GM12878 (cell line): ENCODE data around the gene IL1RAPL1. TPM values are rescaled to one million over a fixed set of nuclear protein-coding genes. Genes with fewer than 3 reads are reported as not detected.

Source experiments
- ATAC-seq: fragments of 200-7000 bp; cut with Tn5 transposase; 3 replicates; pipeline ENCODE4 v1.9.1; 2020; ENCODE audit warnings: mild to moderate bottlenecking, moderate library complexity
- BruUV-seq: library from RNA; stranded (reverse); fragments of 400-500 nt; replicated peaks from 2 replicates; lab custom pipeline; 2021; lab: Mats Ljungman, UMichigan
- CTCF ChIA-PET: fragments of 300-600 bp; sonication (Branson Sonifier 250); formaldehyde crosslinking; extraction: SDS; loops from one replicate; lab custom pipeline; 2021; ENCODE audit warnings: inconsistent platforms; lab: Yijun Ruan, JAX
- POLR2A ChIA-PET: fragments of 350-600 bp; formaldehyde crosslinking; extraction: SDS; loops from one replicate; lab custom pipeline; 2021; ENCODE audit warnings: inconsistent platforms; lab: Charles Lee
- RAD21 ChIA-PET: fragments of 300-600 bp; sonication (Branson Sonifier 250); formaldehyde crosslinking; loops from one replicate; lab custom pipeline; 2023; ENCODE audit warnings: antibody characterized with exemption; ENCODE audit not compliant: unreplicated experiment; lab: Charles Lee
- SMC1A ChIA-PET: fragments of 300-600 bp; sonication (Branson Sonifier 250); formaldehyde crosslinking; loops from one replicate; lab custom pipeline; 2023; ENCODE audit not compliant: unreplicated experiment, uncharacterized antibody; lab: Charles Lee
- DNase-seq: peaks from one replicate; pipeline ENCODE4 v3.0.0-alpha.2; 2011; ENCODE audit warnings: low read depth, low spot score
- FAIRE-seq: peaks from 3 replicates; lab custom pipeline; 2011; peaks lifted over from hg19 to GRCh38; lab: Jason Lieb, UNC
- H2AFZ ChIP-seq: 2 replicates; pipeline ENCODE4 v1.6.0; 2011; ENCODE audit warnings: low read depth, low read length, control low read depth; ENCODE audit not compliant: control insufficient read depth
- H3K27ac ChIP-seq: 2 replicates; pipeline ENCODE4 v1.5.1; 2011; ENCODE audit warnings: control low read depth; ENCODE audit not compliant: control insufficient read depth, insufficient read depth
- H3K27me3 ChIP-seq, 2 experiments: replicated peaks in 1 of 2; 2 replicates each; pipeline versions ENCODE4 v1.6.0 to v1.6.1; 2011; ENCODE audit warnings: low read length in 1 of 2; ENCODE audit not compliant: control insufficient read depth in 2 of 2, insufficient read depth in 2 of 2
- H3K36me3 ChIP-seq, 2 experiments: 2 replicates each; pipeline ENCODE4 v1.5.1; 2011; ENCODE audit warnings: low read length in 1 of 2; ENCODE audit not compliant: control insufficient read depth in 2 of 2, insufficient read depth in 2 of 2
- H3K4me1 ChIP-seq: 2 replicates; pipeline ENCODE4 v1.6.1; 2011; ENCODE audit warnings: mild to moderate bottlenecking, low read length, moderate library complexity, mixed read lengths; ENCODE audit not compliant: control insufficient read depth, insufficient read depth
- H3K4me2 ChIP-seq: 2 replicates; pipeline ENCODE4 v1.6.0; 2011; ENCODE audit warnings: control low read depth; ENCODE audit not compliant: control insufficient read depth, insufficient read depth
- H3K4me3 ChIP-seq: fragments of 200-600 bp; sonication (generic); 2 replicates; pipeline ENCODE4 v1.5.1; 2016
- H3K79me2 ChIP-seq: 2 replicates; pipeline ENCODE4 v1.6.0; 2011; ENCODE audit warnings: low read length; ENCODE audit not compliant: control insufficient read depth, insufficient read depth
- H3K9ac ChIP-seq: 2 replicates; pipeline ENCODE4 v1.8.0; 2011; ENCODE audit warnings: low read length, control low read depth, mixed read lengths; ENCODE audit not compliant: control insufficient read depth, insufficient read depth
- H3K9me3 ChIP-seq: replicated peaks from 3 replicates; pipeline ENCODE4 v1.5.1; 2011; ENCODE audit warnings: mild to moderate bottlenecking, low read length; ENCODE audit not compliant: control insufficient read depth, insufficient read depth
- H4K20me1 ChIP-seq: 2 replicates; pipeline ENCODE4 v1.6.0; 2011; ENCODE audit not compliant: control insufficient read depth, insufficient read depth
- CBFB ChIP-seq: IDR thresholded peaks from 2 replicates; pipeline ENCODE4 v1.6.1; 2016; ENCODE audit warnings: antibody characterized with exemption, low read depth
- CTCF ChIP-seq, 3 experiments: IDR thresholded peaks in 2 of 3; conservative IDR thresholded peaks in 1 of 3; 2 replicates each; pipeline ENCODE4 v1.5.1; 2011; ENCODE audit warnings: low read depth in 3 of 3, low read length in 3 of 3, mild to moderate bottlenecking in 3 of 3, control low read depth in 2 of 3, moderate library complexity in 2 of 3, inconsistent platforms in 1 of 3, mixed read lengths in 1 of 3; ENCODE audit not compliant: control insufficient read depth in 2 of 3, insufficient read depth in 1 of 3; ENCODE audit errors: extremely low read depth in 1 of 3
- IKZF2 ChIP-seq, 2 experiments: fragments of 450-650 bp; IDR thresholded peaks; 2 replicates each; pipeline ENCODE4 v1.6.1; 2017; ENCODE audit warnings: mild to moderate bottlenecking in 2 of 2, moderate library complexity in 2 of 2
- NFIC ChIP-seq: IDR thresholded peaks from 2 replicates; pipeline ENCODE4 v1.6.1; 2012; ENCODE audit warnings: low read depth, mild to moderate bottlenecking, inconsistent platforms, low read length, moderate library complexity
- NFYB ChIP-seq: IDR thresholded peaks from 2 replicates; pipeline ENCODE4 v1.6.1; 2011; ENCODE audit warnings: low read depth, mild to moderate bottlenecking, low read length, improper control_type of control experiment, moderate library complexity; ENCODE audit not compliant: insufficient read depth
- RAD21 ChIP-seq: IDR thresholded peaks from 2 replicates; pipeline ENCODE4 v1.6.1; 2011; ENCODE audit warnings: mild to moderate bottlenecking, low read depth, low read length, moderate library complexity; ENCODE audit not compliant: insufficient read depth
- TAF1 ChIP-seq: IDR thresholded peaks from 2 replicates; pipeline ENCODE4 v1.6.1; 2011; ENCODE audit warnings: mild to moderate bottlenecking, low read depth, low read length, borderline replicate concordance
- WGBS: methylation state at CpG from one replicate; pipeline ENCODE4 v1.1.6; 2016; ENCODE audit warnings: low lambda C conversion rate; ENCODE audit not compliant: insufficient replicate concordance, insufficient coverage; ENCODE audit errors: missing lambda C conversion rate; 5-methylcytosine and 5-hydroxymethylcytosine counted together
- in situ Hi-C: fragments of 300-500 bp; cut with MboI; formaldehyde crosslinking; loops from 9 replicates; pipeline ENCODE4 v1.14.3; 2018; ENCODE audit warnings: mixed read lengths
- intact Hi-C: fragments of 100-400 bp; cut with micrococcal nuclease; formaldehyde crosslinking; loops from one replicate; pipeline ENCODE4 v1.14.2; 2022; ENCODE audit not compliant: unreplicated experiment
- polyA plus RNA-seq, 11 experiments: library from polyadenylated mRNA; depleted of rRNA in 4 of 11; unstranded in 6 of 11; stranded (reverse) in 5 of 11; fragments of >200 nt; fragmentation: Nextera tagmentation in 4 of 11; fragmentation: Illumina TruSeq in 1 of 11; extraction: Ambion mirVana in 4 of 11; extraction: Trizol in 1 of 11; gene quantifications; 1 replicate in 1 of 11; 2 replicates in 10 of 11; pipeline versions ENCODE4 v1.2.1 to v1.2.3, GENCODE V29; 2011 to 2016; ENCODE audit warnings: inconsistent platforms in 2 of 11, missing spikeins in 2 of 11, low read depth in 1 of 11
- total RNA-seq, 4 experiments: library from RNA; depleted of rRNA in 3 of 4; stranded (reverse); fragments of >200 nt in 3 of 4; fragmentation: Illumina TruSeq in 1 of 4; extraction: Trizol in 1 of 4; gene quantifications; 2 replicates each; pipeline versions ENCODE4 v1.2.1 to v1.2.3, GENCODE V29; 2013 to 2021
- TF ChIP-seq, protein P1 (sequence below): fragments of 150-350 bp; IDR thresholded peaks from 2 replicates; pipeline ENCODE4 v1.6.1; 2016; ENCODE audit warnings: low read depth, low read length

Gene IL1RAPL1
- total and polyA plus RNA-seq, 10 of the 15 experiments (the other 5 are each of a cell fraction or from before 2014, with no cell fraction given), result not detected

DNA sequence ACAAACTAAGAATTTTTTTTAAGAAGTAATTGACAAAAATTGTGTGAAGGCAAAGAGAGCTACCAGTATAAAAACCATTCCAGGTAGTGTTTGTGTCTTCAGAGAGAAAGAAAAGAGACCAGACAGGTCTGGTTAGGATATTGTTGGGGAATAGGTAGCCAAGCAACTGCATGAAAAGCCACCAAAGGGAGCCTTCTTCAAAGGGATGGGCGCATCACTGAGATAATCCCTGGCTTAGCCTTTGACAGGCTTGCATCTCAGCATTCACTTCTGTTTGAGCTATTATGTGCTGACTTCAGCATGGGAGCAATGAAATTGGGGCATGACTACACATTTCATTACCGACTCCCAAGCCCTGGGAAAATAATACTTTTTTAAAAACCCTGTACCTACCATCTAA is 496.6 kb downstream of the IL1RAPL1 start (continued):
- TF ChIP-seq, protein P1, sequence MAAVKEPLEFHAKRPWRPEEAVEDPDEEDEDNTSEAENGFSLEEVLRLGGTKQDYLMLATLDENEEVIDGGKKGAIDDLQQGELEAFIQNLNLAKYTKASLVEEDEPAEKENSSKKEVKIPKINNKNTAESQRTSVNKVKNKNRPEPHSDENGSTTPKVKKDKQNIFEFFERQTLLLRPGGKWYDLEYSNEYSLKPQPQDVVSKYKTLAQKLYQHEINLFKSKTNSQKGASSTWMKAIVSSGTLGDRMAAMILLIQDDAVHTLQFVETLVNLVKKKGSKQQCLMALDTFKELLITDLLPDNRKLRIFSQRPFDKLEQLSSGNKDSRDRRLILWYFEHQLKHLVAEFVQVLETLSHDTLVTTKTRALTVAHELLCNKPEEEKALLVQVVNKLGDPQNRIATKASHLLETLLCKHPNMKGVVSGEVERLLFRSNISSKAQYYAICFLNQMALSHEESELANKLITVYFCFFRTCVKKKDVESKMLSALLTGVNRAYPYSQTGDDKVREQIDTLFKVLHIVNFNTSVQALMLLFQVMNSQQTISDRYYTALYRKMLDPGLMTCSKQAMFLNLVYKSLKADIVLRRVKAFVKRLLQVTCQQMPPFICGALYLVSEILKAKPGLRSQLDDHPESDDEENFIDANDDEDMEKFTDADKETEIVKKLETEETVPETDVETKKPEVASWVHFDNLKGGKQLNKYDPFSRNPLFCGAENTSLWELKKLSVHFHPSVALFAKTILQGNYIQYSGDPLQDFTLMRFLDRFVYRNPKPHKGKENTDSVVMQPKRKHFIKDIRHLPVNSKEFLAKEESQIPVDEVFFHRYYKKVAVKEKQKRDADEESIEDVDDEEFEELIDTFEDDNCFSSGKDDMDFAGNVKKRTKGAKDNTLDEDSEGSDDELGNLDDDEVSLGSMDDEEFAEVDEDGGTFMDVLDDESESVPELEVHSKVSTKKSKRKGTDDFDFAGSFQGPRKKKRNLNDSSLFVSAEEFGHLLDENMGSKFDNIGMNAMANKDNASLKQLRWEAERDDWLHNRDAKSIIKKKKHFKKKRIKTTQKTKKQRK, result no peak
- TF ChIP-seq IKZF2 (IDR thresholded peaks at IDR 0.05) (no peak), CTCF (IDR thresholded peaks at IDR 0.05 in 2 of 3, conservative IDR thresholded peaks at IDR 0.05 in 1 of 3; ENCODE audit: control insufficient read depth in 2 of 3, extremely low read depth in 1 of 3, insufficient read depth in 1 of 3, low read depth in 3 of 3, low read length in 3 of 3) (no peak), NFIC (no peak), NFYB (no peak)

DNA sequence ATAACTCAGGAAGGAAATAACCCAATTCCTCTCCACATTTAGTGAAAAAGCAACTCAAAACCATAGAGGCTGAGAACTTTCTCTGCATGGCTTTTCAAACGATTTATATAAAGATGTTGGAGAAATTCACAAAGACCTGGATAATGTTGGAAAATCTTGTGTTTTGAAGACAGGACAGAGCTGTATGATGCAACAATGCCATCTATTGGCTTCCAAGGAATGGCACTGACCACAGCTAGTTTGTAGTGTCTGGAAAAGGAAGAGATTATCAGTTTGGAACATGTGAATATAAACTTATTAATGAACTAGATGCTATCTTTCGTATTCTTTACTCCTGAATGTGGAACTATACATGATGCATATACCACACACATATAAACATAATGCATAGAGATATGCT is 503.6 kb downstream of the IL1RAPL1 start:
- TF ChIP-seq RAD21, result peak; percentile 42; the same call in 1 of the 2 replicates
- TF ChIP-seq CBFB, result no peak
- no peak for TF ChIP-seq TAF1
- peak in 2 of 3 experiments; percentile 15 to 22; a peak in 1 of 6 replicates for TF ChIP-seq CTCF (IDR thresholded peaks at IDR 0.05 in 2 of 3, conservative IDR thresholded peaks at IDR 0.05 in 1 of 3; ENCODE audit: control insufficient read depth in 2 of 3, extremely low read depth in 1 of 3, insufficient read depth in 1 of 3, low read depth in 3 of 3, low read length in 3 of 3)
- BruUV-seq, result no TSS peak
- SMC1A ChIA-PET, result interaction anchor here (0.6 to 1.4 kb wide), 2 partner anchors 28 to 314 kb away, joined by 3 read pairs; no protein-coding TSS in a partner anchor
- no peak for DNase-seq
- no peak for ATAC-seq
- H3K27ac ChIP-seq, result no peak overlapping the region
- no peaks in the 10 kb centered on the region for H4K20me1 ChIP-seq
- CTCF ChIA-PET, result interaction anchor here (1.2 to 1.4 kb wide), 2 partner anchors 26 to 36 kb away, joined by 3 read pairs; no protein-coding TSS in a partner anchor
- H3K4me1 ChIP-seq, result no peaks in the 10 kb centered on the region
- in situ Hi-C loops (no loop called here), intact Hi-C loops (loop anchor here (10.0 kb wide), 1 partner anchor 814 kb away; no protein-coding TSS in a partner anchor)
- H3K4me3 ChIP-seq, result no peak overlapping the region
- RAD21 ChIA-PET, result no interaction called here
- H3K4me2 ChIP-seq, result no peak overlapping the region
- no peak for FAIRE-seq
- H3K36me3 ChIP-seq, result no peaks in the 10 kb centered on the region
- no peak overlapping the region for H2AFZ ChIP-seq
- no peak overlapping the region for H3K9ac ChIP-seq
- POLR2A ChIA-PET, result no interaction called here
- no peaks in the 10 kb centered on the region for H3K79me2 ChIP-seq
- no peaks in the 10 kb centered on the region for H3K27me3 ChIP-seq
- H3K9me3 ChIP-seq, result no peaks in the 10 kb centered on the region
- 0% methylated on average over 2 of the region's 2 CpGs for WGBS
